Measurements from ENCODE around the gene NKPD1. TPM values are rescaled to one million over a fixed set of nuclear protein-coding genes. Genes with fewer than 3 reads are reported as not detected.

Gene NKPD1
- total RNA-seq, 1 donor from 2014 or later = 1.1 TPM

DNA sequence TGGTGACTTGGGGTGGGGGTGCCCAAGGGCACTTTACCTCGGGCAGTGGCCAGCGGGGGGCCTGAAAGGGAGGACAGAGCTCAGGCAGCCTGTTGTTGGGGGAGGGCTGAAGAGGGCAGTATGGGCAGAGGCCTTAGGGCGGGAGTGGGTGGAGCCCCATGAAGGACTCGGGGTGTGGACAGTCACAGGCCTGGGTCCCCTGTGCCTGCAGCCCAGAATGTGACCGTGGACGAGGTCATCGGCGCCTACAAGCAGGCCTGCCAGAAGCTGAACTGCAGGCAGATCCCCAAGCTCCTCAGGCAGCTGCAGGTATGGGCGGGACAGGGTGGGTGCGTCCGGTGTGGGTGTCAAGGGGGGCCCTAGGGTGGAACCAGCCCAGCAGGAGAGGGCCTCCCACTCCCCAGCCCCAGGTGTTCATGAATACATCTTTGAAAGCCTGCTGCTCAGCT is 22.5 kb downstream of the NKPD1 start:
- H3K27me3 Mint-ChIP-seq (ENCODE audit: low read depth) = no peaks in the 10 kb centered on the region
- peaks cover 8% of the 10 kb centered on the region for H3K4me1 Mint-ChIP-seq
- H3K27ac Mint-ChIP-seq = peak overlapping the region; percentile 15
- peaks cover 10% of the 10 kb centered on the region for H3K36me3 Mint-ChIP-seq
- TF ChIP-seq, protein P1, sequence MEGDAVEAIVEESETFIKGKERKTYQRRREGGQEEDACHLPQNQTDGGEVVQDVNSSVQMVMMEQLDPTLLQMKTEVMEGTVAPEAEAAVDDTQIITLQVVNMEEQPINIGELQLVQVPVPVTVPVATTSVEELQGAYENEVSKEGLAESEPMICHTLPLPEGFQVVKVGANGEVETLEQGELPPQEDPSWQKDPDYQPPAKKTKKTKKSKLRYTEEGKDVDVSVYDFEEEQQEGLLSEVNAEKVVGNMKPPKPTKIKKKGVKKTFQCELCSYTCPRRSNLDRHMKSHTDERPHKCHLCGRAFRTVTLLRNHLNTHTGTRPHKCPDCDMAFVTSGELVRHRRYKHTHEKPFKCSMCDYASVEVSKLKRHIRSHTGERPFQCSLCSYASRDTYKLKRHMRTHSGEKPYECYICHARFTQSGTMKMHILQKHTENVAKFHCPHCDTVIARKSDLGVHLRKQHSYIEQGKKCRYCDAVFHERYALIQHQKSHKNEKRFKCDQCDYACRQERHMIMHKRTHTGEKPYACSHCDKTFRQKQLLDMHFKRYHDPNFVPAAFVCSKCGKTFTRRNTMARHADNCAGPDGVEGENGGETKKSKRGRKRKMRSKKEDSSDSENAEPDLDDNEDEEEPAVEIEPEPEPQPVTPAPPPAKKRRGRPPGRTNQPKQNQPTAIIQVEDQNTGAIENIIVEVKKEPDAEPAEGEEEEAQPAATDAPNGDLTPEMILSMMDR (IDR thresholded peaks at IDR 0.05; ENCODE audit: unreplicated experiment) = no peak
- no peaks in the 10 kb centered on the region for H3K9me3 Mint-ChIP-seq
- DNase-seq (ENCODE audit: low spot score in 2 of 2, unreplicated experiment in 2 of 2) = no peak
- no peak overlapping the region for H3K4me3 Mint-ChIP-seq

DNA sequence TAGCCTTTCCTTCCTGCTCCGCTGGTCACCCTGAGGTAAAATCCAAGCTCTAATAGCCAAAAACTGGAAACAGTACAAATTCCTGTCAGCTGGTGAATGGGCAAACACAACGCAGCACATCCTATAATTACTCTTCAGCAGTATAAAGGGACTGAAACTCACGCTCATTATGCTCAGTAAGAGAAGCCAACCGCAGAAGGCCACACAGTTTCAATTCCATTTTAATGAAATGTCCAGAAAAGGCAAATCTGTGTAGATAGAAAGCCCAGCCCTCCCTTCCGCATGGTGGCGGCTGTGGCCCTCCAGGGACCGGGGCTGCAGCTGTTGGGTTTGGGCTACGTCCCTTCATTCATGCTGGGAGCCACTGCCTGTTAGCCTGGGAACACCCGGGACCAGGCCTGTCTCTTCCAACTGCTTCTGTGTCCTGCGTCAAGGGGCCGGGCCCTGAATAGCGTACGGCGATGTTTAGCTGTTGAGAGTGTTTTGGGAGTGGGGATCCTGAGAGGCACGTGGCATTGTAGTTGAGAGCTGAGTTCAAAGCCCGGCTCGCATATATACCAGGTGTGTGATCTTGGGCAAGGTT is 23.5 kb downstream of the NKPD1 start:
- H3K27me3 Mint-ChIP-seq (ENCODE audit: low read depth) = no peaks in the 10 kb centered on the region
- DNase-seq (ENCODE audit: low spot score in 2 of 2, unreplicated experiment in 2 of 2) = no peak
- no peak overlapping the region for H3K4me3 Mint-ChIP-seq
- peaks cover 8% of the 10 kb centered on the region for H3K4me1 Mint-ChIP-seq
- no peaks in the 10 kb centered on the region for H3K9me3 Mint-ChIP-seq
- H3K27ac Mint-ChIP-seq = peak overlapping the region; percentile 67
- TF ChIP-seq, protein P1 (IDR thresholded peaks at IDR 0.05; ENCODE audit: unreplicated experiment) = no peak
- H3K36me3 Mint-ChIP-seq = peaks cover 1% of the 10 kb centered on the region

- TF ChIP-seq, protein P1 (IDR thresholded peaks at IDR 0.05; ENCODE audit: unreplicated experiment) = no peak
- no peaks in the 10 kb centered on the region for H3K9me3 Mint-ChIP-seq
- H3K27ac Mint-ChIP-seq = peak overlapping the region; percentile 67
Observed at GRCh38 chr19:45136507-45137178, 24.1 kb downstream of the NKPD1 start.

GRCh38 chr19:45135176-45135885 is 25.5 kb downstream of the NKPD1 start:
- DNase-seq (ENCODE audit: low spot score in 2 of 2, unreplicated experiment in 2 of 2) = no peak
- H3K4me3 Mint-ChIP-seq = no peak overlapping the region
- no peaks in the 10 kb centered on the region for H3K36me3 Mint-ChIP-seq
- peaks cover 8% of the 10 kb centered on the region for H3K4me1 Mint-ChIP-seq
- H3K27ac Mint-ChIP-seq = no peak overlapping the region
- TF ChIP-seq, protein P1 (IDR thresholded peaks at IDR 0.05; ENCODE audit: unreplicated experiment) = no peak
- H3K27me3 Mint-ChIP-seq (ENCODE audit: low read depth) = no peaks in the 10 kb centered on the region
- H3K9me3 Mint-ChIP-seq = no peaks in the 10 kb centered on the region

More at GRCh38 chr19:45136507-45137178, 24.1 kb downstream of the NKPD1 start:
- Mint-ChIP-seq H3K4me1 (peaks cover 8% of the 10 kb centered on the region), H3K4me3 (no peak overlapping the region), H3K27me3 (ENCODE audit: low read depth) (no peaks in the 10 kb centered on the region), H3K36me3 (no peaks in the 10 kb centered on the region)
- DNase-seq (ENCODE audit: low spot score in 2 of 2, unreplicated experiment in 2 of 2) = no peak

DNA sequence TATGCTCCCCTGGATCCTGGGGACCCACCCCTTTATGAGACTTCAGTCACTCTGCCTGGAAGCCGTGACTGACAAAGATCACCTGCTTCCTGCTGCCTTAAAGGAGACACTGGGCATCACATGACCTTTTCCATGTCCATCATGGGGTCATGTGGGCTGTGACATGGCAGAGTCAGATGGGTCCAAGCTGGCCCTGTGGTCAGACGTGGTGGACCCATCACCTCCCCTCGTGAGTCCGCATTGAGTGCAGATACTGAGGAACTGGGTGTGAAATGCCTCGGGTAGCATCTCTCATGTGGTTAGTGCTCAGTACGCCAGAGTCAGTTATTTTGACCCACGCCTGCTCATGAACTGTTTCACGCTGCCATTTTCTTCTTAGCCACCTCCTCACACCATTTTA is 27.1 kb downstream of the NKPD1 start:
- Mint-ChIP-seq H3K4me1 (peaks cover 8% of the 10 kb centered on the region), H3K9me3 (no peaks in the 10 kb centered on the region), H3K27ac (no peak overlapping the region), H3K36me3 (no peaks in the 10 kb centered on the region), H3K27me3 (ENCODE audit: low read depth) (no peaks in the 10 kb centered on the region), H3K4me3 (no peak overlapping the region)
- TF ChIP-seq, protein P1 (IDR thresholded peaks at IDR 0.05; ENCODE audit: unreplicated experiment) = no peak
- no peak for DNase-seq (ENCODE audit: low spot score in 2 of 2, unreplicated experiment in 2 of 2)

Measured in mesothelial cell of epicardium (in vitro differentiated cells).